ENCODE data around the gene PDK2. TPM values are rescaled to one million over a fixed set of nuclear protein-coding genes. Genes with fewer than 3 reads are reported as not detected.

PDK2 gene
- total and polyA plus RNA-seq, 9 of the 15 experiments (the other 6 are each of a cell fraction or from before 2014, with no cell fraction given): 0.03 to 2.5 (median 1.4) TPM

- H3K27me3 ChIP-seq (ENCODE audit: control insufficient read depth in 2 of 2, insufficient read depth in 2 of 2, low read length in 2 of 2): peaks cover 15 to 66% of the 10 kb centered on the region in 2 experiments
- no peak overlapping the region for H3K4me2 ChIP-seq (ENCODE audit: insufficient read depth, low read length)
- no TSS peak for BruUV-seq (replicated peaks)
- no peaks in the 10 kb centered on the region for H3K36me3 ChIP-seq (ENCODE audit: control insufficient read depth, insufficient read depth, low read length)
- H3K4me3 ChIP-seq: no peak overlapping the region
- no peak overlapping the region for H2AFZ ChIP-seq (ENCODE audit: low read depth, low read length)
- in situ Hi-C loops (cut with MboI) (loop anchor here (10.0 kb wide), 1 partner anchor 509 kb away; no protein-coding TSS in a partner anchor), intact Hi-C loops (cut with micrococcal nuclease) (no loop called here)
- H3K79me2 ChIP-seq (ENCODE audit: control insufficient read depth, insufficient read depth, low read length): no peaks in the 10 kb centered on the region
- CTCF ChIA-PET (ENCODE audit: low intra/inter-chr PET ratio): no interaction called here
- no peaks in the 10 kb centered on the region for H3K9me3 ChIP-seq (replicated peaks; ENCODE audit: control insufficient read depth, insufficient read depth, low read depth, low read length)
- ATAC-seq (no peak), FAIRE-seq (no peak), DNase-seq (ENCODE audit: extremely low read depth in 1 of 4, low spot score in 3 of 4) (no peak)
- H3K4me1 ChIP-seq (replicated peaks in 1 of 2; ENCODE audit: control insufficient read depth in 2 of 2, insufficient read depth in 2 of 2, low read length in 2 of 2): peaks cover 0 to 12% of the 10 kb centered on the region in 2 experiments; a peak in 1 of 5 replicates
- H3K9ac ChIP-seq (ENCODE audit: insufficient read depth in 1 of 2, low read depth in 2 of 2, low read length in 2 of 2): no peak overlapping the region; a peak in 1 of 4 replicates
- H3K27ac ChIP-seq (ENCODE audit: extremely low read depth, low read depth, low read length): no peak overlapping the region
- no peaks in the 10 kb centered on the region for H3K9me1 ChIP-seq (ENCODE audit: control insufficient read depth, insufficient read depth, low read length)
- POLR2A ChIA-PET: interaction anchor here (0.6 kb wide), 1 partner anchor 60 kb away, joined by 3 read pairs; no protein-coding TSS in a partner anchor
- H4K20me1 ChIP-seq (replicated peaks; ENCODE audit: control insufficient read depth, insufficient read depth, low read length): peaks cover 9% of the 10 kb centered on the region; the same call in 1 of the 2 replicates
- TF ChIP-seq KLF10 (CRISPR knock-in tag; IDR thresholded peaks at IDR 0.05) (no peak), KDM2B (CRISPR knock-in tag; IDR thresholded peaks at IDR 0.05) (no peak), LARP7 (IDR thresholded peaks at IDR 0.05) (no peak), L3MBTL2 (IDR thresholded peaks at IDR 0.05) (no peak), HNRNPH1 (optimal IDR thresholded peaks at IDR 0.05; ENCODE audit: low read depth, low read length) (no peak), E2F6 (IDR thresholded peaks at IDR 0.05; ENCODE audit: borderline replicate concordance in 1 of 2, extremely low read depth in 1 of 2, insufficient read depth in 1 of 2, insufficient read length in 1 of 2, low read depth in 1 of 2, low read length in 1 of 2, poor library complexity in 1 of 2, severe bottlenecking in 1 of 2) (no peak), KDM4B (IDR thresholded peaks at IDR 0.05; ENCODE audit: borderline replicate concordance in 2 of 2, low read depth in 1 of 2) (no peak), PML (IDR thresholded peaks at IDR 0.05; ENCODE audit: low read length) (no peak), ATF6 (CRISPR knock-in tag; IDR thresholded peaks at IDR 0.05) (no peak), ZBTB43 (CRISPR knock-in tag; IDR thresholded peaks at IDR 0.05) (no peak), SAFB (IDR thresholded peaks at IDR 0.05; ENCODE audit: borderline replicate concordance, low read depth, low read length) (no peak)
- 9% methylated on average over 6 of the region's 6 CpGs for WGBS (ENCODE audit: insufficient coverage, low coverage, missing lambda C conversion rate)
These were observed 20.9 kb upstream of the PDK2 start for GRCh38 chr17:50074227-50074626.

Measured in K562 (cell line).